Mesothelial cell of epicardium (in vitro differentiated cells): Measurements from ENCODE around the gene MTARC2. TPM values are rescaled to one million over a fixed set of nuclear protein-coding genes. Genes with fewer than 3 reads are reported as not detected.

Experiments
- DNase-seq, 2 experiments: peaks; one replicate each; pipeline ENCODE4 v3.0.0; 2021; ENCODE audit warnings: low spot score in 2 of 2; ENCODE audit not compliant: unreplicated experiment in 2 of 2
- H3K27ac Mint-ChIP-seq: 2 replicates; pipeline ENCODE4 v1.8.0; 2021; ENCODE audit warnings: mixed read lengths
- H3K27me3 Mint-ChIP-seq: 2 replicates; pipeline ENCODE4 v1.8.0; 2021; ENCODE audit warnings: low read depth, mixed read lengths
- H3K36me3 Mint-ChIP-seq: 2 replicates; pipeline ENCODE4 v1.8.0; 2021; ENCODE audit warnings: mixed read lengths
- H3K4me1 Mint-ChIP-seq: 2 replicates; pipeline ENCODE4 v1.8.0; 2021; ENCODE audit warnings: mixed read lengths
- H3K4me3 Mint-ChIP-seq: 2 replicates; pipeline ENCODE4 v1.8.0; 2021; ENCODE audit warnings: mild to moderate bottlenecking, moderate library complexity, mixed read lengths
- H3K9me3 Mint-ChIP-seq: 2 replicates; pipeline ENCODE4 v1.8.0; 2021; ENCODE audit warnings: mixed read lengths
- total RNA-seq: library from RNA; stranded (reverse); gene quantifications from 3 replicates; pipeline ENCODE4 v1.2.1, GENCODE V29; 2021
- TF ChIP-seq, protein P1 (sequence below): fragments of 200-600 bp; sonication (generic); IDR thresholded peaks from one replicate; pipeline ENCODE4 v1.5.0; 2021; ENCODE audit warnings: antibody characterized with exemption; ENCODE audit not compliant: unreplicated experiment

The MTARC2 gene
- total RNA-seq, 1 donor from 2014 or later, result 12.5 TPM

DNA sequence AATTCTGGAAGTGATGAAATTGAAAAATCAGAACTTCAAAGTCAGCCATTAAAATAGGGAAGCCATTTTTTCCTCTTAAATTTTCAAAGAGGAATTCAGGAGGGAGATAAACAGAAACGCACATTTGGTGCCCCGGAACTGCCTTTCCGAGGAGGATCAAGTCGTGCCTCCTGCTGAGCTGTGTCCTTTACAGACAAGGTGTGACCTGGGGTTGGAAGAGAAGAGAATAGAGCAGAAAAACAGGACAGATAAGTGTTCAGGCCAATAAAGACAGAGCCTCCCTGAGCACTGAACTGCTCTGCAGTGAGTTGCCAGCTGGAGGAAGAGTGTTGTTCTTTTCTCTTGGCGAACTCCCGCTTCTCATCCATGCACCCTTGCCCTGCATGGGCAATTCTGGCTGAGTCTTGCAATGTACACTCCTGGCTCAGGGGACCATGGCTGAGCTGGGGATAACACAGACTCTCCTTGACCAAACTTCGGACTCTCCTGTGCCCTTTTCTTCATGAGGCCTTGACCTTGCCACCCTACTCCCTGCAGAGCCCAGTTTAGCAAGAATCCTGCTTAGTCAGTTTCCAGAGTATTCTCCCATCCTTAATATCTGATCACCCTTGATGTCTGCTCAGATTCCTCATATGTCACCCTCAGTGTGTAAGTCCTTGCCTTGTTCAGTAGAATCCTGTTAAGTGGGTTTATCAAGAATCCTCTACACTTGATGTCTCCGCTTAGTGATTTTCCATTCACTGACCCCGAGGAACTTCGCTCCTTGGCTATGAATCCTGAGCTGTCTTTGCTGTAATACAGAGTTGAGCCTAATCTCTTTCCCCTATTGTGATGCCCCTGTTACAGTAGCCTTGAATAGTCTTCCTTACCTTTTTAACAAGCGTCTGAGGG, 37.3 kb downstream of the MTARC2 start:
- DNase-seq, result no peak
- H3K27ac Mint-ChIP-seq, result no peak overlapping the region
- TF ChIP-seq, protein P1, sequence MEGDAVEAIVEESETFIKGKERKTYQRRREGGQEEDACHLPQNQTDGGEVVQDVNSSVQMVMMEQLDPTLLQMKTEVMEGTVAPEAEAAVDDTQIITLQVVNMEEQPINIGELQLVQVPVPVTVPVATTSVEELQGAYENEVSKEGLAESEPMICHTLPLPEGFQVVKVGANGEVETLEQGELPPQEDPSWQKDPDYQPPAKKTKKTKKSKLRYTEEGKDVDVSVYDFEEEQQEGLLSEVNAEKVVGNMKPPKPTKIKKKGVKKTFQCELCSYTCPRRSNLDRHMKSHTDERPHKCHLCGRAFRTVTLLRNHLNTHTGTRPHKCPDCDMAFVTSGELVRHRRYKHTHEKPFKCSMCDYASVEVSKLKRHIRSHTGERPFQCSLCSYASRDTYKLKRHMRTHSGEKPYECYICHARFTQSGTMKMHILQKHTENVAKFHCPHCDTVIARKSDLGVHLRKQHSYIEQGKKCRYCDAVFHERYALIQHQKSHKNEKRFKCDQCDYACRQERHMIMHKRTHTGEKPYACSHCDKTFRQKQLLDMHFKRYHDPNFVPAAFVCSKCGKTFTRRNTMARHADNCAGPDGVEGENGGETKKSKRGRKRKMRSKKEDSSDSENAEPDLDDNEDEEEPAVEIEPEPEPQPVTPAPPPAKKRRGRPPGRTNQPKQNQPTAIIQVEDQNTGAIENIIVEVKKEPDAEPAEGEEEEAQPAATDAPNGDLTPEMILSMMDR, result no peak
- no peaks in the 10 kb centered on the region for H3K36me3 Mint-ChIP-seq
- H3K4me1 Mint-ChIP-seq, result peaks cover 16% of the 10 kb centered on the region
- no peaks in the 10 kb centered on the region for H3K9me3 Mint-ChIP-seq
- peak overlapping the region; percentile 69 for H3K4me3 Mint-ChIP-seq
- H3K27me3 Mint-ChIP-seq, result no peaks in the 10 kb centered on the region

DNA sequence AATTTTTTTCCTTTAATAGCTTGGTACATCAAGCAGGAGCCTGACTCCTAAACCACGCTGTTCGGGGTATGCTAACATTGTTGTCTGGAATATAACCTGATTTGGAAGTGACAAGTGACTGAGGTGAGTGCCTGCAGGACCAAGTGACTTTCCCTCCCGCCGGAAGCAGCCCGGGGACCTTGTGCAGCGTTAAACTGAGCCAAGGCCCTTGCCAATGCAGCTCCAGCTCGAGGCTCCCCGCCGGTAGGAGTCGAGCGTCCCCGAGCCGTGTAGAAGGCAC, 37.9 kb downstream of the MTARC2 start:
- no peaks in the 10 kb centered on the region for H3K9me3 Mint-ChIP-seq
- H3K36me3 Mint-ChIP-seq, result no peaks in the 10 kb centered on the region
- TF ChIP-seq, protein P1, result no peak
- no peaks in the 10 kb centered on the region for H3K27me3 Mint-ChIP-seq
- H3K4me3 Mint-ChIP-seq, result peak overlapping the region; percentile 69
- no peak overlapping the region for H3K27ac Mint-ChIP-seq
- peaks cover 16% of the 10 kb centered on the region for H3K4me1 Mint-ChIP-seq
- no peak for DNase-seq

DNA sequence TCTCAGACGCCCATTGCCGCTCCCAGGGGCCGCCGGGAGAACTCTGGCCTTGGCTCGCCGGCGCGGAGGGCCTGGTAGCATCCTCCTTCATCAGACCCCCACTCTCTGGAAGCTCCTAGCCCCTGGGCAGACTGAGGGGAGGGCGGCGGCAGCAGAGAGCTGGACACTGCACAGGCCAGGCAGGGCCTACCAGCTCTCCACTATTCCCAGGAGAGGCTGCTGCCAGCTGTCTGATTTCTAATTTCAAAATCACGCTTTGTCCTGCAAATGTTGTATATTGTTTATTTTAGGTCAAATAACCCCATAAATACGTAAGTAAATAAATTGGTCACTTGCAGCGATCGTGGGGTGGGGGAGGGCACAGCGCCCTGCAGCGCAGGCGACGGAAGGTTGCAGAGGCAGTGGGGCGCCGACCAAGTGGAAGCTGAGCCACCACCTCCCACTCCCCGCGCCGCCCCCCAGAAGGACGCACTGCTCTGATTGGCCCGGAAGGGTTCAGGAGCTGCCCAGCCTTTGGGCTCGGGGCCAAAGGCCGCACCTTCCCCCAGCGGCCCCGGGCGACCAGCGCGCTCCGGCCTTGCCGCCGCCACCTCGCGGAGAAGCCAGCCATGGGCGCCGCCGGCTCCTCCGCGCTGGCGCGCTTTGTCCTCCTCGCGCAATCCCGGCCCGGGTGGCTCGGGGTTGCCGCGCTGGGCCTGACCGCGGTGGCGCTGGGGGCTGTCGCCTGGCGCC, 38.4 kb downstream of the MTARC2 start, which contains the start of gene MTARC1:
MTARC1 (plus strand) TSS at position 577 of the 732 bp plus-strand sequence; CDS start at position 609, 32 bp downstream.
- no peaks in the 10 kb centered on the region for H3K36me3 Mint-ChIP-seq
- DNase-seq, result peak in 1 of 2 experiments; percentile 66
- peak within 1 kb of the TSS; percentile 87 for H3K27ac Mint-ChIP-seq
- no peaks in the 10 kb centered on the region for H3K9me3 Mint-ChIP-seq
- H3K4me1 Mint-ChIP-seq, result peaks cover 16% of the 10 kb centered on the region
- H3K27me3 Mint-ChIP-seq, result no peaks in the 10 kb centered on the region
- TF ChIP-seq, protein P1, result no peak
- peak within 1 kb of the TSS; percentile 76 for H3K4me3 Mint-ChIP-seq

DNA sequence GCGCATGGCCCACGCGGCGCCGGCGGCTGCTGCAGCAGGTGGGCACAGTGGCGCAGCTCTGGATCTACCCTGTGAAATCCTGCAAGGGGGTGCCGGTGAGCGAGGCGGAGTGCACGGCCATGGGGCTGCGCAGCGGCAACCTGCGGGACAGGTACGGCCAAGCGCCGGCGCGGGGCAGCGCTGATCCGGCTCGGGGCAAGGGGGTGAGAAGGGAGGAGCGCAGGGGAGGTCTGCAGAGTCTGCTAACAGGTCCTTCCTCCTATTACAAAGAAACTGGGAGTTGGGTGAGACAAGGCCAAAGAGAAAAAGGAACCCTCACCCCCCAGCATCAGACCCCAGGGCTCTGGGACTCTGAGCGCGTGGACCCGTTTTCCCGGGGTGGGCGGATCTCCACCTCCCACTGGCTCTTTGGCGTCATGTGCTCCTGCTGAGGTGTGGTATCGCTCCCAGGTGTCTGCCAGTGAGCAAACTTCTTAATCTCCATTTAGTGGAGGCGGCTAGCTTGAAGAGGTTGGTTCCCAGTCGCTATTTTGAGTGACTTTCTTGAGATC, 39.0 kb downstream of the MTARC2 start:
- TF ChIP-seq, protein P1, result no peak
- H3K4me1 Mint-ChIP-seq, result peaks cover 16% of the 10 kb centered on the region
- no peak for DNase-seq
- peak overlapping the region; percentile 87 for H3K27ac Mint-ChIP-seq
- no peaks in the 10 kb centered on the region for H3K9me3 Mint-ChIP-seq
- H3K36me3 Mint-ChIP-seq, result no peaks in the 10 kb centered on the region
- peak overlapping the region; percentile 76 for H3K4me3 Mint-ChIP-seq
- H3K27me3 Mint-ChIP-seq, result no peaks in the 10 kb centered on the region

DNA sequence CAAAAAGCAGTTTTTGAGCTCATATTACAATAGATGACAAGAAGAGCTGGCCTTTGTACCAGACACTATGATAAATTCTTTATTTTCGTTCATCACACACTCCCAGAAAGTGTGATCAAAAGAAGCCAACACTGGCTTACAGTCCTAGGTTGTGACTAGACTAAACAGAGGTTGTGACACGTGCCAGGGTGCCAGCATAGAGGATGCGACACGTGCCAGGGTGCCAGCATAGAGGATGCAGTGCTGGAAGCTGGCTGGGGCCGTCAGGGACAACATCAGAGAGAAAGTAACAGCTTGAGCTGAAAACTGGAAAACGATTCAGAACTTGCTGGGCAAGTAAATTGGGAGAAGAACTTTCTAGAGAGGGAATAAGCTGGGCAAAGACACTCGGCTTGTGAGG, 40.8 kb downstream of the MTARC2 start:
- Mint-ChIP-seq H3K4me1 (peaks cover 16% of the 10 kb centered on the region), H3K27me3 (no peaks in the 10 kb centered on the region), H3K9me3 (no peaks in the 10 kb centered on the region), H3K36me3 (peaks cover 2% of the 10 kb centered on the region), H3K4me3 (no peak overlapping the region), H3K27ac (no peak overlapping the region)
- TF ChIP-seq, protein P1, result no peak
- no peak for DNase-seq
